Smooth muscle cell (in vitro differentiated cells): Measurements from ENCODE around the gene FAM13C. TPM values are rescaled to one million over a fixed set of nuclear protein-coding genes. Genes with fewer than 3 reads are reported as not detected.
A peak's percentile ranks its signal among the peaks of the same experiment; 100 is the strongest.

Experiments used
- DNase-seq: peaks from one replicate; lab custom pipeline; 2025; ENCODE audit not compliant: unreplicated experiment; lab: John Stamatoyannopoulos, UW
- H2AFZ ChIP-seq: fragments of 200-600 bp; sonication (generic); 2 replicates; pipeline ENCODE4 v1.6.0; 2016; ENCODE audit warnings: antibody characterized with exemption, low read depth, mild to moderate bottlenecking
- H3F3A ChIP-seq: fragments of 200-600 bp; sonication (generic); 2 replicates; pipeline ENCODE4 v1.6.0; 2017; ENCODE audit warnings: antibody characterized with exemption, low read depth
- H3K27ac ChIP-seq: fragments of 200-600 bp; sonication (generic); 2 replicates; pipeline ENCODE4 v1.5.1; 2016; ENCODE audit warnings: low read depth, mild to moderate bottlenecking
- H3K27me3 ChIP-seq: fragments of 200-600 bp; sonication (generic); 2 replicates; pipeline ENCODE4 v1.6.1; 2016; ENCODE audit warnings: low read depth, mild to moderate bottlenecking
- H3K36me3 ChIP-seq: fragments of 200-600 bp; sonication (generic); 2 replicates; pipeline ENCODE4 v1.5.1; 2016; ENCODE audit warnings: low read depth
- H3K4me1 ChIP-seq: fragments of 200-600 bp; sonication (generic); 2 replicates; pipeline ENCODE4 v1.5.1; 2016; ENCODE audit warnings: low read depth
- H3K4me2 ChIP-seq: fragments of 200-600 bp; sonication (generic); 2 replicates; pipeline ENCODE4 v1.6.0; 2016; ENCODE audit warnings: mild to moderate bottlenecking
- H3K4me3 ChIP-seq: fragments of 200-600 bp; sonication (generic); 2 replicates; pipeline ENCODE4 v1.5.1; 2016; ENCODE audit warnings: mild to moderate bottlenecking
- H3K79me2 ChIP-seq: fragments of 200-600 bp; sonication (generic); 2 replicates; pipeline ENCODE4 v1.6.0; 2016; ENCODE audit warnings: low read depth, mild to moderate bottlenecking
- H3K9ac ChIP-seq: fragments of 200-600 bp; sonication (generic); 2 replicates; pipeline ENCODE4 v1.6.0; 2016; ENCODE audit warnings: low read depth
- H3K9me3 ChIP-seq: fragments of 200-600 bp; sonication (generic); replicated peaks from 2 replicates; pipeline ENCODE4 v1.5.1; 2016; ENCODE audit warnings: low read depth
- H4K20me1 ChIP-seq: fragments of 200-600 bp; sonication (generic); 2 replicates; pipeline ENCODE4 v1.6.0; 2016; ENCODE audit warnings: low read depth
- CTCF ChIP-seq: fragments of 200-600 bp; sonication (generic); IDR thresholded peaks from 2 replicates; pipeline ENCODE4 v1.5.1; 2017; ENCODE audit warnings: borderline replicate concordance, mild to moderate bottlenecking, antibody characterized with exemption; ENCODE audit not compliant: insufficient read depth, poor library complexity, severe bottlenecking
- WGBS: methylation state at CpG from one replicate; pipeline ENCODE4 v1.1.7; 2016; ENCODE audit warnings: low lambda C conversion rate; 5-methylcytosine and 5-hydroxymethylcytosine counted together
- polyA plus RNA-seq: library from polyadenylated mRNA; unstranded; fragments of >200 nt; fragmentation: Nextera tagmentation; extraction: Ambion mirVana; gene quantifications from 2 replicates; pipeline ENCODE4 v1.2.1, GENCODE V29; 2016
- total RNA-seq: library from RNA; depleted of rRNA; stranded (reverse); fragments of >200 nt; gene quantifications from 2 replicates; pipeline ENCODE4 v1.2.3, GENCODE V29; 2014

Gene FAM13C
- total and polyA plus RNA-seq, 2 experiments from 2014 or later: not detected

- Histone ChIP-seq H3K4me2 (peak overlapping the region; percentile 38), H2AFZ (no peak overlapping the region)
These were observed 21.1 kb upstream of the FAM13C start for GRCh38 chr10:59383436-59383835.

GRCh38 chr10:59382831-59383295, 20.5 kb upstream of the FAM13C start:
- no peak for DNase-seq
- H3K27ac ChIP-seq: peak overlapping the region; percentile 56
- no peak overlapping the region for H2AFZ ChIP-seq
- no peaks in the 10 kb centered on the region for H3K36me3 ChIP-seq
- H3K4me2 ChIP-seq: peak overlapping the region; percentile 38
- H4K20me1 ChIP-seq: no peaks in the 10 kb centered on the region
- no peaks in the 10 kb centered on the region for H3K27me3 ChIP-seq
- peaks cover 27% of the 10 kb centered on the region for H3K4me1 ChIP-seq
- H3K9me3 ChIP-seq: no peaks in the 10 kb centered on the region
- no peaks in the 10 kb centered on the region for H3K79me2 ChIP-seq
- 26% methylated on average over 3 of the region's 3 CpGs for WGBS
- no peak overlapping the region for H3K9ac ChIP-seq
- no peak overlapping the region for H3K4me3 ChIP-seq
- no peak for TF ChIP-seq CTCF
- peaks cover 16% of the 10 kb centered on the region for H3F3A ChIP-seq

More at GRCh38 chr10:59383436-59383835, 21.1 kb upstream of the FAM13C start:
- 23% methylated on average over 1 of the region's 1 CpG for WGBS
- Histone ChIP-seq H3K27me3 (no peaks in the 10 kb centered on the region), H3K27ac (peak overlapping the region; percentile 56), H3K9ac (no peak overlapping the region), H3K79me2 (no peaks in the 10 kb centered on the region), H3K4me1 (peaks cover 33% of the 10 kb centered on the region), H3K36me3 (no peaks in the 10 kb centered on the region), H3K9me3 (no peaks in the 10 kb centered on the region), H3K4me3 (no peak overlapping the region), H3F3A (peaks cover 16% of the 10 kb centered on the region), H4K20me1 (no peaks in the 10 kb centered on the region)
- TF ChIP-seq CTCF: no peak
- DNase-seq: no peak

GRCh38 chr10:59381687-59382086, 19.3 kb upstream of the FAM13C start:
- no peak overlapping the region for H3K4me3 ChIP-seq
- H3K36me3 ChIP-seq: no peaks in the 10 kb centered on the region
- H3K4me1 ChIP-seq: peaks cover 18% of the 10 kb centered on the region
- WGBS: 69% methylated on average over 1 of the region's 1 CpG
- no peak for TF ChIP-seq CTCF
- no peak overlapping the region for H2AFZ ChIP-seq
- no peaks in the 10 kb centered on the region for H3K27me3 ChIP-seq
- H3K79me2 ChIP-seq: no peaks in the 10 kb centered on the region
- H3K27ac ChIP-seq: no peak overlapping the region
- H3K4me2 ChIP-seq: peak overlapping the region; percentile 38
- H3F3A ChIP-seq: peaks cover 9% of the 10 kb centered on the region
- H3K9ac ChIP-seq: no peak overlapping the region
- no peaks in the 10 kb centered on the region for H3K9me3 ChIP-seq
- no peaks in the 10 kb centered on the region for H4K20me1 ChIP-seq
- DNase-seq: no peak

GRCh38 chr10:59376846-59377245, 14.5 kb upstream of the FAM13C start:
- Histone ChIP-seq H2AFZ (no peak overlapping the region), H3F3A (no peaks in the 10 kb centered on the region)
- WGBS: 66% methylated on average over 3 of the region's 3 CpGs

More at GRCh38 chr10:59376846-59377245, 14.5 kb upstream of the FAM13C start:
- Histone ChIP-seq H3K36me3 (no peaks in the 10 kb centered on the region), H3K9ac (no peak overlapping the region), H3K4me2 (no peak overlapping the region), H4K20me1 (no peaks in the 10 kb centered on the region), H3K27me3 (no peaks in the 10 kb centered on the region), H3K4me3 (no peak overlapping the region), H3K4me1 (peaks cover 10% of the 10 kb centered on the region), H3K79me2 (no peaks in the 10 kb centered on the region), H3K9me3 (no peaks in the 10 kb centered on the region), H3K27ac (no peak overlapping the region)
- no peak for TF ChIP-seq CTCF
- no peak for DNase-seq
